GM21367 (cell line): ENCODE measurements around the gene HLA-DOA.

Experiments used
- ATAC-seq: cut with Tn5 transposase; IDR thresholded peaks from one replicate; pipeline ENCODE4 v1.9.1; 2021; ENCODE audit not compliant: unreplicated experiment

Gene HLA-DOA

DNA sequence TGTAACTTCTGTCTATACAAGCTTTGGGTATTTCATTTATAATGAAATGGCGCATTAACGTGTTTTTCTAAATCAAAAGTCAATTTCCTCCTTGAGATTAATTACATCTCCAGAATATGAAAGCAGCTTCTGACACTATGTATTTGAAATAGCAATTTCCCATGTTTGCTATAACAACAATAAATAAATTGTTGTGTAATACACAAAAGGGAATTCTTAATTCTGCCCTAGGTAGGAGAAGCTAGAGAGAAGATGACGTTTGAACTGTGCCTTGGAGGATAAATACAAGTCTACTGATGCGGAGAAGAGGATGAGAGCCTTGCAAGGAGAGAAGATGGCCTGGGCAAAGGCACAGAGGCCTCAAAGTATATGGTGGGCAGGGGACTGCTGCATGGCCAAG, 7.6 kb upstream of the HLA-DOA start:
- no peak for ATAC-seq

DNA sequence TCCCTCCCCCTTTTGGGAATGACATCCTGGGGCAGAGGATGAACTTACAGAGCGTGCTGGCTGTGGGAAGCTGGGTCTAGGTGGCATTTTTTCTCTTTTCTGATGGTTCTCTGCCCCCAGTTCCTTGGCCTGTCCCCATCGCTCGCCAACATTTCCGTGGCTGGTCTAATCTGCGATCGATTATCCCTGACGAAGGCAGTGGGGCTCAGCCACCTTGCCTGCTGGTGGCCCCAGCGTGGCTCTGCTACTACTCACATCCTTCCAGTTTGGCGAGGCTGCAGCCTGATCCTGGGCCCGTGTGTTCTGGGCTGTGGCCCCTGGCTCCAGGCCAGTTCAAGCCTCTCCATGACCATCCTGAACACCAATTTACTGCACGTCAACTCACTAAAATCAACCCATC, 6.4 kb upstream of the HLA-DOA start:
- ATAC-seq, result no peak

DNA sequence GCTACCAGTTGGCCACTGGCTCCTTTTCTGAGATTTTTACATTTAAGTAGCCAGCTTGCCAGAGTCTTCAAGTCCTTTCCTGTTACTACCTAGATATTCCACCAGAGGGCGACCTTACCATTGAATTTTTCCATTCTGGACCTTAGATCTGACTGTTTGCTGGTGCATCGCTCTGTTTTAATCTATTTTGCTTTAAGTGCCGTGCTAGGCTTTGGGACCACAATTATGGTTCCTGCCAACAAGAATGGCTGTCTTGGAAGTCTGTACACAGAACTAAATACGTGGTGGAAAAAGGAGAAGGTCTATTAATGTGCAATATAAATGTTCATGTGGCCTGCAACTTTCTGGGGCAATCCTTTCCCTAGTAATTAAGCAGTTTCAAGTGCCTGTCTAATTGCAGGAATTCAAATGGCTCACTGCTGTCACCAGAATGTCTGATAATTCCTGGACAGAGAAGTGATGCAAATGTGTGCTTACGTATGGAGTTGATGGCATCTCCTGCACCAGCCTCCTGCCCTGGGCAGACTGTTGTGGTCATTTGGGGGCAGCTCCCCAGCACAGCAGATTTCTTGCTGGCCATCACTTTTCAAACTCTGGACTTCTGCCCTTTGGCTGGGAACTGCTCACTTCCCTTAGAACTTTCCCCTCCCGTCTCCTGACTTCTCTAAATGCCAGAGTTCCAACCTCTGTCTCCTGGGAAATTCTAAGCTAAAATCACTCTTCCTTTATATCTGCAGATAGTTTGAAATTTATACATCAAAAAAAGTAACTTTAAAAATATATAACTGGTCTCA, 5.6 kb upstream of the HLA-DOA start:
- no peak for ATAC-seq

GRCh38 chr6:33013608-33014007, 4.2 kb upstream of the HLA-DOA start:
- no peak for ATAC-seq

- ATAC-seq, result no peak
Observed at GRCh38 chr6:33010356-33010755, 965 bp upstream of the HLA-DOA start.

- ATAC-seq, result no peak
Observed at GRCh38 chr6:33007831-33008400, 1.5 kb downstream of the HLA-DOA start.

GRCh38 chr6:33004940-33005339, 4.5 kb downstream of the HLA-DOA start:
- ATAC-seq, result no peak

DNA sequence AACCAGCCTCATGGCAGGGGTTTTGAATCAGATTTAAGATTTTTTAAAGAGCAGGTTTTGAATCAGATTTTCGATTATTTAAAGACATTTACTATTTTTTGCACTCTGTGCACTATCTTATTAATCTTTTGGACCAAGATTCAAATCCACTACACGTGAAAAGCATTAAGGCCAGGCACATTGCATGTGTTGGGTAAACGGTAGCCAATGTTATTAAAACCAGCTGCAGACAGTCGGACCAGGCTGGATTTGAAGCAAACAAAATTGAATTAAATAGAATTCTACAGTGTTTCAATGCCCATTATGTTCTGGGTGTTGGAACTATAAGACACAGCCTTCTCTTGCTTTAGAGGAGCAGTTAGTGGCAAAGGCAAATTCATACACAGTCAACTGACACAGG, 7.7 kb downstream of the HLA-DOA start:
- ATAC-seq, result no peak

GRCh38 chr6:33000055-33000454, 9.3 kb downstream of the HLA-DOA start:
- ATAC-seq, result no peak

DNA sequence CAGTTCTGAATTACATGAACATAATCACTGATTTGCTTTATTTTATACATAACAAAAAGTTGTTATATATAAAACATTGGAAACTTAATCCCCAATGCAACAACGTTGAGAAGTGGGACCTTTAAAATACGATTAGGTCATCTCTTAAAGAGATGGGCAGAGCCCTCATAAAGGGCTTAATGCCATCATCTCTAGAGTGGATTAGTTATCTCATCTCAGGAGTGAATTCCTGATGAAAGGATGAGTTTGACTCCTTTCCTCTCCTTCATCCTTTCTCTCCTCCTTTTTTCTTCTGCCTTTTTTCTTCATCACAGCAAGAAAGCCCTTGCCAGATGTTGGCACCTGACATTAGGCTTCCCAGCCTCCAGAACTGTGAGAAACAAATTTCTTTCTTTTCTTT, 13.9 kb downstream of the HLA-DOA start:
- no peak for ATAC-seq

GRCh38 chr6:32993363-32993973, 15.9 kb downstream of the HLA-DOA start:
- ATAC-seq, result no peak

GRCh38 chr6:32991972-32992371, 17.4 kb downstream of the HLA-DOA start:
- ATAC-seq, result no peak

DNA sequence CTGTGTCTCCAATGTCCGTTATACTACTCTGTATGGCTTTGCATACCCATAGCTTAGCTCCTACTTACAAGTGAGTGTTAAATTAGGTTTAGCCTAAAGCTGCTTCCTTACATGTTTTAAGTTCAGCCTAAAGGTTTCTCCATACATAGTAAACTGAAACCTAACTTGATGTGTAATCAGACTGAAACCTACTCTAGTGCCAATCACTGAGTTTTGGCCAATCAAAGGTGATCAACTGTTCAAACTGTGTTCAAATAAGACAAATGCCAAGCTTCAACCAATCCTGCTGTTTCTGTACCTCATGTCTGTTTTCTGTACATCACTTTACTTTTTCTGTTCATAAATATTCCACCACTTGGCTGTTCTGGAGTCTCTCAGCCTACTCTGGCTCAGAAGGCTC, 20.0 kb downstream of the HLA-DOA start:
- no peak for ATAC-seq

DNA sequence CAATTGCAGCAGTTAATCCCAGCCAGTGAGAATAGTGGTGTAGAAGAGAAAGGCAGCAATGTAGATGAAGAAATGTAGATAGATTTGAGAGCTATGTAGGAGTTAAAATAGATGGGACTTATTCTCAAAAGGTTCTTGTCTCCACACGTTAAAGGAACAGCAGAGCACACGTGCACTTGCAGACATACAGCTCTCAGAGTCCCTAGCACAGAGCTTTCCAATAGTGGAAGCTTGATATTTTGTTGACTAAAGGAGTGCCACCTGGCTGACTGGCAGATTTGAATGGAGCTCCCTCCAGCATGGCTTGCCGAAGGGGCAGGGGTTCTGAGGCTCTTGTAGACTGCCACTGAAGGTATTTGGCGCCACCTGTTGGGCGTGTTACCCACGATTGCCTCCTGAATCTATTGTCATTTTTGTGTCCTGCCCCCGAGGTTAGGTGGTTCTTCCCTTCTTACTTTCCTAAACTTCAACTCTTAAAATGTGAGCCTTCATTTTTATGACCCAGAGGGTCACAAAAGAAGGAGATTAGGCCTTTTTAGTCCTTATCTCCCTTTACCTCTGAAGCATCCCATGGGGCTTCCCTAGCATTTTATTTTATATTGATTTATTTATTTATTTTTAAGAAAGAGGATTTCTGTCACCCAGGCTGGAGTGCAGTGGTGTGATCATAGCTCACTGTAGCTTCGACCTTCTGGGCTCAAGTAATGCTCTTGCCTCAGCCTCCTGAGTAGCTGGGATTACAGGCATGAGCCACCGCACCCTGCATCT, 24.6 kb downstream of the HLA-DOA start:
- ATAC-seq, result peak; percentile 52

GRCh38 chr6:32983964-32984621, 25.3 kb downstream of the HLA-DOA start:
- no peak for ATAC-seq

GRCh38 chr6:32983493-32983848, 25.9 kb downstream of the HLA-DOA start:
- no peak for ATAC-seq

GRCh38 chr6:32982702-32983492, 26.5 kb downstream of the HLA-DOA start:
- ATAC-seq, result no peak

GRCh38 chr6:32982084-32982701, 27.2 kb downstream of the HLA-DOA start:
- no peak for ATAC-seq

DNA sequence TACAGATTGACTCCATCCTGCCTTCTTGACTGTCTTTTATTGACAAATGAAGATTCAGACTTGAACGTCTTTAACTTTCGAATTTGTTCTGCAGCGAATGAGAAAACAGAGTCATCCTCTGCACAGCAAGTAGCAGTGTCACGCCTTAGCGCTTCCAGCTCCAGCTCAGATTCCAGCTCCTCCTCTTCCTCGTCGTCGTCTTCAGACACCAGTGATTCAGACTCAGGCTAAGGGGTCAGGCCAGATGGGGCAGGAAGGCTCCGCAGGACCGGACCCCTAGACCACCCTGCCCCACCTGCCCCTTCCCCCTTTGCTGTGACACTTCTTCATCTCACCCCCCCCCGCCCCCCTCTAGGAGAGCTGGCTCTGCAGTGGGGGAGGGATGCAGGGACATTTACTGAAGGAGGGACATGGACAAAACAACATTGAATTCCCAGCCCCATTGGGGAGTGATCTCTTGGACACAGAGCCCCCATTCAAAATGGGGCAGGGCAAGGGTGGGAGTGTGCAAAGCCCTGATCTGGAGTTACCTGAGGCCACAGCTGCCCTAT, 28.8 kb downstream of the HLA-DOA start:
- no peak for ATAC-seq
